Liver (tissue), 9 donors: ENCODE measurements around the gene GALNTL6. TPM values are rescaled to one million over a fixed set of nuclear protein-coding genes. Genes with fewer than 3 reads are reported as not detected.

Experiments used
- DNase-seq: peaks from one replicate; pipeline ENCODE4 v3.0.0-alpha.2; 2017; ENCODE audit warnings: low spot score
- H3K27ac ChIP-seq, 2 donors: one replicate each; pipeline ENCODE4 v1.7.0; 2013; ENCODE audit warnings: inconsistent platforms in 2 of 2, low read length in 2 of 2, control low read depth in 1 of 2, low read depth in 1 of 2, mild to moderate bottlenecking in 1 of 2
- H3K27me3 ChIP-seq, 4 donors: one replicate each; pipeline versions ENCODE4 v1.6.1 to v1.7.0; 2013; ENCODE audit warnings: low read length in 3 of 4, inconsistent platforms in 1 of 4, mild to moderate bottlenecking in 1 of 4, moderate library complexity in 1 of 4; ENCODE audit not compliant: control insufficient read depth in 4 of 4, insufficient read depth in 4 of 4
- H3K36me3 ChIP-seq, 4 donors: one replicate each; pipeline versions ENCODE4 v1.6.1 to v1.7.0; 2013; ENCODE audit warnings: low read length in 3 of 4, mild to moderate bottlenecking in 3 of 4, low read depth in 1 of 4, moderate library complexity in 1 of 4; ENCODE audit not compliant: control insufficient read depth in 4 of 4, insufficient read depth in 3 of 4
- H3K4me1 ChIP-seq, 4 donors: one replicate each; pipeline versions ENCODE4 v1.6.1 to v1.7.0; 2013; ENCODE audit warnings: low read length in 3 of 4, mild to moderate bottlenecking in 3 of 4, moderate library complexity in 1 of 4; ENCODE audit not compliant: control insufficient read depth in 4 of 4, insufficient read depth in 4 of 4
- H3K4me3 ChIP-seq, 3 donors: one replicate each; pipeline versions ENCODE4 v1.6.1 to v1.7.0; 2013; ENCODE audit warnings: low read length in 3 of 3, control low read depth in 1 of 3, low read depth in 1 of 3, mild to moderate bottlenecking in 1 of 3
- H3K9ac ChIP-seq, 2 donors: one replicate each; pipeline ENCODE4 v1.7.0; 2013; ENCODE audit warnings: low read length in 2 of 2, mild to moderate bottlenecking in 2 of 2, moderate library complexity in 2 of 2, control low read depth in 1 of 2, low read depth in 1 of 2
- H3K9me3 ChIP-seq, 4 donors: one replicate each; pipeline versions ENCODE4 v1.6.1 to v1.7.0; 2013; ENCODE audit warnings: low read length in 3 of 4; ENCODE audit not compliant: control insufficient read depth in 4 of 4
- ATF3 ChIP-seq: IDR thresholded peaks from 2 replicates; pipeline ENCODE4 v1.6.1; 2016; ENCODE audit warnings: antibody characterized with exemption
- EGR1 ChIP-seq, 2 donors: IDR thresholded peaks; 2 replicates each; pipeline ENCODE4 v1.6.1; 2016 to 2018; ENCODE audit warnings: antibody characterized with exemption in 2 of 2, low read depth in 2 of 2
- FOXA1 ChIP-seq: IDR thresholded peaks from 2 replicates; pipeline ENCODE4 v1.6.1; 2016; ENCODE audit warnings: antibody characterized with exemption
- FOXA2 ChIP-seq: IDR thresholded peaks from 2 replicates; pipeline ENCODE4 v1.6.1; 2016; ENCODE audit warnings: antibody characterized with exemption
- GABPA ChIP-seq, 2 donors: IDR thresholded peaks in 1 of 2; conservative IDR thresholded peaks in 1 of 2; 2 replicates each; pipeline ENCODE4 v1.6.1; 2016; ENCODE audit warnings: antibody characterized with exemption in 2 of 2, mild to moderate bottlenecking in 1 of 2, moderate library complexity in 1 of 2
- HNF4A ChIP-seq, 2 donors: conservative IDR thresholded peaks; 2 replicates each; pipeline ENCODE4 v1.6.1; 2016; ENCODE audit warnings: antibody characterized with exemption in 2 of 2, mild to moderate bottlenecking in 2 of 2
- JUND ChIP-seq, 2 donors: IDR thresholded peaks; 2 replicates each; pipeline ENCODE4 v1.6.1; 2016; ENCODE audit warnings: antibody characterized with exemption in 2 of 2
- MAX ChIP-seq: IDR thresholded peaks from 2 replicates; pipeline ENCODE4 v1.6.1; 2016; ENCODE audit warnings: antibody characterized with exemption
- NR2F2 ChIP-seq: IDR thresholded peaks from 2 replicates; pipeline ENCODE4 v1.6.1; 2016; ENCODE audit warnings: antibody characterized with exemption
- RAD21 ChIP-seq, 2 donors: IDR thresholded peaks; 2 replicates each; pipeline ENCODE4 v1.6.1; 2016; ENCODE audit warnings: antibody characterized with exemption in 2 of 2, mild to moderate bottlenecking in 2 of 2
- REST ChIP-seq: IDR thresholded peaks from 2 replicates; pipeline ENCODE4 v1.6.1; 2016; ENCODE audit warnings: antibody characterized with exemption, mild to moderate bottlenecking
- RXRA ChIP-seq, 2 donors: IDR thresholded peaks; 2 replicates each; pipeline ENCODE4 v1.6.1; 2017 to 2018; ENCODE audit warnings: antibody characterized with exemption in 2 of 2, mild to moderate bottlenecking in 1 of 2
- SP1 ChIP-seq: IDR thresholded peaks from 2 replicates; pipeline ENCODE4 v1.6.1; 2018; ENCODE audit warnings: antibody characterized with exemption, mild to moderate bottlenecking
- TAF1 ChIP-seq: conservative IDR thresholded peaks from 2 replicates; pipeline ENCODE4 v1.6.1; 2016; ENCODE audit warnings: antibody characterized with exemption, mild to moderate bottlenecking
- YY1 ChIP-seq: IDR thresholded peaks from 2 replicates; pipeline ENCODE4 v1.6.1; 2016; ENCODE audit warnings: antibody characterized with exemption, mild to moderate bottlenecking
- WGBS: extraction: QIAGEN DNeasy Blood & Tissue Kit; methylation state at CpG from one replicate; pipeline ENCODE4 v1.1.7; 2013; 5-methylcytosine and 5-hydroxymethylcytosine counted together
- polyA plus RNA-seq, 2 donors: library from polyadenylated mRNA; stranded (reverse) in 1 of 2; unstranded in 1 of 2; fragments of 200-250 nt in 1 of 2; fragments of >200 nt in 1 of 2; fragmentation: Nextera tagmentation in 1 of 2; extraction: Ambion mirVana in 1 of 2; gene quantifications; one replicate each; pipeline versions ENCODE4 v1.2.1 to v1.2.3, GENCODE V29; 2013 to 2015
- total RNA-seq, 2 donors: library from RNA; depleted of rRNA; stranded (reverse); fragments of >200 nt; gene quantifications; one replicate each; pipeline ENCODE4 v1.2.3, GENCODE V29; 2014
- TF ChIP-seq, protein P1 (sequence below): IDR thresholded peaks from 2 replicates; pipeline ENCODE4 v1.6.1; 2016; ENCODE audit warnings: antibody characterized with exemption
- TF ChIP-seq, protein P2 (sequence below): fragments of 150-350 bp; IDR thresholded peaks from 2 replicates; pipeline ENCODE4 v1.5.1; 2017; ENCODE audit warnings: improper control_type of control experiment, low read depth, low read length; ENCODE audit not compliant: missing input control
- donor health status: healthy.
- donor health status: healthy.
- donor health status: healthy.
- donor health status: healthy.
- donor health status: healthy.

GALNTL6 gene
- total and polyA plus RNA-seq, 4 donors = 0.06 to 0.08 TPM; not detected in 2

GRCh38 chr4:172808196-172808595 lies 995.0 kb downstream of the GALNTL6 start:
- WGBS = 85% methylated on average over 4 of the region's 4 CpGs
- Histone ChIP-seq H3K4me1 (no peaks in the 10 kb centered on the region), H3K9ac (no peak overlapping the region), H3K36me3 (no peaks in the 10 kb centered on the region), H3K27me3 (peaks cover 0 to 3% (median 1%) of the 10 kb centered on the region in 4 donors), H3K4me3 (no peak overlapping the region), H3K9me3 (no peaks in the 10 kb centered on the region), H3K27ac (no peak overlapping the region)
- no peak for DNase-seq
- TF ChIP-seq GABPA (IDR thresholded peaks at IDR 0.05 in 1 of 2, conservative IDR thresholded peaks at IDR 0.05 in 1 of 2) (no peak), FOXA2 (no peak), ATF3 (no peak), MAX (no peak), YY1 (no peak), FOXA1 (no peak), REST (no peak), EGR1 (IDR thresholded peaks at IDR 0.05; ENCODE audit: low read depth in 2 of 2) (no peak), JUND (IDR thresholded peaks at IDR 0.05) (no peak), NR2F2 (no peak), RAD21 (IDR thresholded peaks at IDR 0.05) (no peak), TAF1 (no peak), SP1 (no peak), HNF4A (conservative IDR thresholded peaks at IDR 0.05) (no peak)
- TF ChIP-seq, protein P1, sequence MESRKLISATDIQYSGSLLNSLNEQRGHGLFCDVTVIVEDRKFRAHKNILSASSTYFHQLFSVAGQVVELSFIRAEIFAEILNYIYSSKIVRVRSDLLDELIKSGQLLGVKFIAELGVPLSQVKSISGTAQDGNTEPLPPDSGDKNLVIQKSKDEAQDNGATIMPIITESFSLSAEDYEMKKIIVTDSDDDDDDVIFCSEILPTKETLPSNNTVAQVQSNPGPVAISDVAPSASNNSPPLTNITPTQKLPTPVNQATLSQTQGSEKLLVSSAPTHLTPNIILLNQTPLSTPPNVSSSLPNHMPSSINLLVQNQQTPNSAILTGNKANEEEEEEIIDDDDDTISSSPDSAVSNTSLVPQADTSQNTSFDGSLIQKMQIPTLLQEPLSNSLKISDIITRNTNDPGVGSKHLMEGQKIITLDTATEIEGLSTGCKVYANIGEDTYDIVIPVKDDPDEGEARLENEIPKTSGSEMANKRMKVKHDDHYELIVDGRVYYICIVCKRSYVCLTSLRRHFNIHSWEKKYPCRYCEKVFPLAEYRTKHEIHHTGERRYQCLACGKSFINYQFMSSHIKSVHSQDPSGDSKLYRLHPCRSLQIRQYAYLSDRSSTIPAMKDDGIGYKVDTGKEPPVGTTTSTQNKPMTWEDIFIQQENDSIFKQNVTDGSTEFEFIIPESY = no peak
- TF ChIP-seq, protein P2, sequence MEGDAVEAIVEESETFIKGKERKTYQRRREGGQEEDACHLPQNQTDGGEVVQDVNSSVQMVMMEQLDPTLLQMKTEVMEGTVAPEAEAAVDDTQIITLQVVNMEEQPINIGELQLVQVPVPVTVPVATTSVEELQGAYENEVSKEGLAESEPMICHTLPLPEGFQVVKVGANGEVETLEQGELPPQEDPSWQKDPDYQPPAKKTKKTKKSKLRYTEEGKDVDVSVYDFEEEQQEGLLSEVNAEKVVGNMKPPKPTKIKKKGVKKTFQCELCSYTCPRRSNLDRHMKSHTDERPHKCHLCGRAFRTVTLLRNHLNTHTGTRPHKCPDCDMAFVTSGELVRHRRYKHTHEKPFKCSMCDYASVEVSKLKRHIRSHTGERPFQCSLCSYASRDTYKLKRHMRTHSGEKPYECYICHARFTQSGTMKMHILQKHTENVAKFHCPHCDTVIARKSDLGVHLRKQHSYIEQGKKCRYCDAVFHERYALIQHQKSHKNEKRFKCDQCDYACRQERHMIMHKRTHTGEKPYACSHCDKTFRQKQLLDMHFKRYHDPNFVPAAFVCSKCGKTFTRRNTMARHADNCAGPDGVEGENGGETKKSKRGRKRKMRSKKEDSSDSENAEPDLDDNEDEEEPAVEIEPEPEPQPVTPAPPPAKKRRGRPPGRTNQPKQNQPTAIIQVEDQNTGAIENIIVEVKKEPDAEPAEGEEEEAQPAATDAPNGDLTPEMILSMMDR = no peak

DNA sequence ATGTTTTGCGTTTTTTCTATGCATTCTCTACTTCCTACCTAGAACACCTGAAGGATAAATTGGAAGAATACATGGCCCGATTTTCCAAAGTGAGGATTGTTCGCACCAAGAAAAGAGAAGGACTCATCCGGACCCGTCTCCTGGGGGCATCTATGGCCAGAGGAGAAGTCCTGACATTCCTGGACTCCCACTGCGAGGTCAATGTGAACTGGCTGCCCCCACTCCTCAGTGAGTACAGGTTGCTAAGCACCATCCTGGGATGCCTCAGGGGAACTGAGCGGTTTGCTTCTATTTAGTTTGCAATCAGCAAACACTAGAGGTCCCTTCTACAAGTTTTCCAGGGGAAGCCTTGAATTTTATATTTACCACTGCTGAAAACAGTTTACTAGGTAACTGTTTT lies 996.1 kb downstream of the GALNTL6 start:
- no peak overlapping the region for H3K27ac ChIP-seq
- H3K9ac ChIP-seq = no peak overlapping the region
- H3K4me3 ChIP-seq = no peak overlapping the region
- DNase-seq = no peak
- 34% methylated on average over 7 of the region's 7 CpGs for WGBS
- H3K27me3 ChIP-seq = peaks cover 0 to 3% (median 1%) of the 10 kb centered on the region in 4 donors
- no peaks in the 10 kb centered on the region for H3K36me3 ChIP-seq
- no peak for TF ChIP-seq RXRA (IDR thresholded peaks at IDR 0.05)
- no peak for TF ChIP-seq SP1
- no peaks in the 10 kb centered on the region for H3K9me3 ChIP-seq
- no peaks in the 10 kb centered on the region for H3K4me1 ChIP-seq
